ENCODE results near the gene RBP2. TPM values are rescaled to one million over a fixed set of nuclear protein-coding genes. Genes with fewer than 3 reads are reported as not detected.

The RBP2 gene
- total and polyA plus RNA-seq, 10 of the 15 experiments (the other 5 are each of a cell fraction or from before 2014, with no cell fraction given), result not detected

GRCh38 chr3:139416275-139416674 lies 60.0 kb downstream of the RBP2 start (continued):
- TF ChIP-seq CBFB (IDR thresholded peaks at IDR 0.05; ENCODE audit: low read depth) (no peak), NRF1 (conservative IDR thresholded peaks at IDR 0.05; ENCODE audit: low read depth, low read length) (no peak), ELK1 (IDR thresholded peaks at IDR 0.05; ENCODE audit: low read depth, low read length) (no peak), RB1 (IDR thresholded peaks at IDR 0.05; ENCODE audit: borderline replicate concordance) (no peak), FOS (IDR thresholded peaks at IDR 0.05; ENCODE audit: borderline replicate concordance, extremely low read depth, insufficient read length) (no peak), HDGF (IDR thresholded peaks at IDR 0.05) (no peak), ZNF274 (IDR thresholded peaks at IDR 0.05; ENCODE audit: insufficient read depth, insufficient read length) (no peak), RFX5 (IDR thresholded peaks at IDR 0.05; ENCODE audit: low read depth, low read length) (no peak), BCLAF1 (IDR thresholded peaks at IDR 0.05) (no peak), SUPT20H (IDR thresholded peaks at IDR 0.05; ENCODE audit: borderline replicate concordance, control insufficient read depth, low read depth, low read length) (no peak)

Measured in GM12878 (cell line).